Spleen (tissue), 11 donors: Measurements from ENCODE around the gene EXD3. TPM values are rescaled to one million over a fixed set of nuclear protein-coding genes. Genes with fewer than 3 reads are reported as not detected.

Source experiments
- DNase-seq: peaks from one replicate; pipeline ENCODE4 v3.0.0-alpha.2; 2020
- H3K27ac ChIP-seq, 8 donors: fragments of 200-600 bp; sonication (generic) in 7 of 8; 1 replicate in 4 of 8; 2 replicates in 4 of 8; pipeline versions ENCODE4 v1.5.0 to v1.8.0; 2016 to 2021; ENCODE audit warnings: inconsistent platforms in 4 of 8, mild to moderate bottlenecking in 4 of 8, moderate library complexity in 1 of 8
- H3K27me3 ChIP-seq, 7 donors: fragments of 200-600 bp; sonication (generic) in 6 of 7; replicated peaks in 1 of 7; 1 replicate in 4 of 7; 2 replicates in 3 of 7; pipeline versions ENCODE4 v1.5.0 to v1.8.0; 2016 to 2021; ENCODE audit warnings: inconsistent platforms in 3 of 7, mild to moderate bottlenecking in 1 of 7
- H3K36me3 ChIP-seq, 6 donors: fragments of 200-600 bp; sonication (generic) in 5 of 6; 1 replicate in 4 of 6; 2 replicates in 2 of 6; pipeline versions ENCODE4 v1.5.0 to v1.8.0; 2016 to 2021; ENCODE audit warnings: inconsistent platforms in 2 of 6
- H3K4me1 ChIP-seq, 6 donors: fragments of 200-600 bp; sonication (generic) in 5 of 6; 1 replicate in 3 of 6; 2 replicates in 3 of 6; pipeline versions ENCODE4 v1.5.0 to v1.8.0; 2016 to 2021; ENCODE audit warnings: inconsistent platforms in 3 of 6
- H3K4me3 ChIP-seq, 8 donors: fragments of 200-600 bp; sonication (generic) in 7 of 8; 1 replicate in 4 of 8; 2 replicates in 4 of 8; pipeline versions ENCODE4 v1.5.0 to v1.8.0; 2016 to 2021; ENCODE audit warnings: inconsistent platforms in 4 of 8, mild to moderate bottlenecking in 4 of 8, moderate library complexity in 2 of 8
- H3K9me3 ChIP-seq, 8 donors: fragments of 200-600 bp; sonication (generic) in 7 of 8; 1 replicate in 4 of 8; 2 replicates in 4 of 8; pipeline versions ENCODE4 v1.5.0 to v1.8.0; 2016 to 2021; ENCODE audit warnings: inconsistent platforms in 4 of 8
- POLR2A ChIP-seq, 3 donors: fragments of 450-650 bp; IDR thresholded peaks; one replicate each; pipeline ENCODE4 v1.5.1; 2017; ENCODE audit warnings: antibody characterized with exemption in 3 of 3, mild to moderate bottlenecking in 1 of 3
- POLR2AphosphoS5 ChIP-seq, 3 donors: sonication (generic); formaldehyde crosslinking; IDR thresholded peaks; one replicate each; pipeline ENCODE4 v1.5.1; 2017; ENCODE audit warnings: antibody characterized with exemption in 3 of 3
- WGBS, 5 donors: extraction: QIAGEN DNeasy Blood & Tissue Kit in 3 of 5; methylation state at CpG; one replicate each; pipeline versions ENCODE4 v1.1.5 to v1.1.7; 2013 to 2018; 5-methylcytosine and 5-hydroxymethylcytosine counted together
- intact Hi-C: fragments of 100-400 bp; cut with DNase I; formaldehyde crosslinking; loops from one replicate; pipeline ENCODE4 v1.15.0; 2023; ENCODE audit warnings: low total_unique reads
- polyA plus RNA-seq, 3 donors: library from polyadenylated mRNA; stranded (reverse); fragments of 200-250 nt; gene quantifications; one replicate each; pipeline ENCODE4 v1.2.1, GENCODE V29; 2013
- total RNA-seq, 7 donors: library from RNA; depleted of rRNA in 3 of 7; stranded (reverse); fragments of >200 nt in 3 of 7; fragmentation: NEBNext Ultra II Directional in 4 of 7; extraction: Animal tissue kit (Norgen Biotek cat#: 25700) in 4 of 7; gene quantifications; one replicate each; pipeline versions ENCODE4 v1.1.0 to v1.2.1, GENCODE V29; 2016 to 2021
- TF ChIP-seq, protein P1 (sequence below), 11 experiments: fragments of 200-600 bp in 7 of 11; fragments of 450-650 bp in 4 of 11; sonication (generic) in 4 of 11; IDR thresholded peaks in 8 of 11; conservative IDR thresholded peaks in 3 of 11; 1 replicate in 7 of 11; 2 replicates in 4 of 11; pipeline versions ENCODE4 v1.4.0 to v1.8.0; 2016 to 2021; ENCODE audit warnings: antibody characterized with exemption in 11 of 11, inconsistent platforms in 4 of 11, mild to moderate bottlenecking in 1 of 11
- donor health status: healthy with polysubstance abuse.
- donor health status: DM: no; HTN: no; CAD: no; lungs with moderate emphysema.
- donor health status: DM: no; HTN: no; CAD: no.
- donor health status: Bipolar disorder and iron deficiency.
- donor health status: healthy.
- donor health status: DM: no; HTN: no; CAD: no.
- donor health status: DM: yes; HTN: yes; CAD: no.

EXD3 gene
- total and polyA plus RNA-seq, 10 donors, result 14.5 to 62.3 (median 36.3) TPM

DNA sequence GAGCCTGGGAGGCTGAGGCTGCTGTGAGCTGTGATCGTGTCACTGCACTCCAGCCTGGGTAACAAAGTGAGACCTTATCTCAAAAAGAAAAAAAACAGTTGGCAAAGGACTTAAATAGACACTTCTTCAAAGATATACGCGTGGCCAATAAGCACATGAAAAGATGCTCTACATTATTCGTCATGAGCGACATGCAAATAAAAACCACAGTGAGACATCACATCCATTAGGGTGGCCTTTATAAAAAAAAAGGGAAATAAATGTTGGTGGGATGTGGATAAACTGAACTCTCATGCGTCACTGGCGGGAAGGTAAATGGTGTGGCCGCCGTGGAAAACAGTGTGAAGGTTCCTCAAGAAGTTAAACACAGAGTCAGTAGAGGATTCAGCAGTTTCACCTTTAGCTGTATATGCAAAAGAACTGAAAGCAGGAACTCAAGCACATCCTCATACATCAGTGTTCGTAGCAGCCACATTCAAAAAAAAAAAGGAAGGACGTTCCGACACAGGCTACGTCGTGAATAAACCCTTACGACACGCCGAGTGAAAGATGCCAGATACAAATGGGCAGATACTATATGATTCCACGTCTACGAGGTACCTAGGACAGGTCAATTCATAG lies 96.4 kb downstream of the EXD3 start:
- intact Hi-C loops, result no loop called here
- Histone ChIP-seq H3K4me1 (peaks cover 0 to 24% (median 9%) of the 10 kb centered on the region in 6 donors), H3K27ac (peak overlapping the region in 4 of 8 donors; percentile 35 to 70 (median 52)), H3K36me3 (no peaks in the 10 kb centered on the region), H3K27me3 (peaks cover 0 to 21% (median 0%) of the 10 kb centered on the region in 7 donors), H3K4me3 (peak overlapping the region in 1 of 8 donors; percentile 35), H3K9me3 (peaks cover 0 to 7% (median 0%) of the 10 kb centered on the region in 8 donors)
- WGBS, 5 donors, result 31 to 57% (median 39%) methylated on average over 19 of the region's 19 CpGs
- DNase-seq, result peak; percentile 61
- TF ChIP-seq POLR2A (IDR thresholded peaks at IDR 0.05) (no peak), POLR2AphosphoS5 (IDR thresholded peaks at IDR 0.05) (peak in 1 of 3 donors; percentile 30)
- TF ChIP-seq, protein P1, sequence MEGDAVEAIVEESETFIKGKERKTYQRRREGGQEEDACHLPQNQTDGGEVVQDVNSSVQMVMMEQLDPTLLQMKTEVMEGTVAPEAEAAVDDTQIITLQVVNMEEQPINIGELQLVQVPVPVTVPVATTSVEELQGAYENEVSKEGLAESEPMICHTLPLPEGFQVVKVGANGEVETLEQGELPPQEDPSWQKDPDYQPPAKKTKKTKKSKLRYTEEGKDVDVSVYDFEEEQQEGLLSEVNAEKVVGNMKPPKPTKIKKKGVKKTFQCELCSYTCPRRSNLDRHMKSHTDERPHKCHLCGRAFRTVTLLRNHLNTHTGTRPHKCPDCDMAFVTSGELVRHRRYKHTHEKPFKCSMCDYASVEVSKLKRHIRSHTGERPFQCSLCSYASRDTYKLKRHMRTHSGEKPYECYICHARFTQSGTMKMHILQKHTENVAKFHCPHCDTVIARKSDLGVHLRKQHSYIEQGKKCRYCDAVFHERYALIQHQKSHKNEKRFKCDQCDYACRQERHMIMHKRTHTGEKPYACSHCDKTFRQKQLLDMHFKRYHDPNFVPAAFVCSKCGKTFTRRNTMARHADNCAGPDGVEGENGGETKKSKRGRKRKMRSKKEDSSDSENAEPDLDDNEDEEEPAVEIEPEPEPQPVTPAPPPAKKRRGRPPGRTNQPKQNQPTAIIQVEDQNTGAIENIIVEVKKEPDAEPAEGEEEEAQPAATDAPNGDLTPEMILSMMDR (IDR thresholded peaks at IDR 0.05 in 8 of 11, conservative IDR thresholded peaks at IDR 0.05 in 3 of 11), result no peak

- peaks cover 0 to 21% (median 0%) of the 10 kb centered on the region in 7 donors for H3K27me3 ChIP-seq
- H3K4me1 ChIP-seq, result peaks cover 2 to 31% (median 16%) of the 10 kb centered on the region in 6 donors
- H3K36me3 ChIP-seq, result no peaks in the 10 kb centered on the region
- intact Hi-C loops, result no loop called here
- peak; percentile 58 for DNase-seq
- WGBS, 5 donors, result 90 to 93% (median 92%) methylated on average over 12 of the region's 12 CpGs
- TF ChIP-seq POLR2AphosphoS5 (IDR thresholded peaks at IDR 0.05) (no peak), POLR2A (IDR thresholded peaks at IDR 0.05) (no peak)
- TF ChIP-seq, protein P1 (IDR thresholded peaks at IDR 0.05 in 8 of 11, conservative IDR thresholded peaks at IDR 0.05 in 3 of 11), result no peak
- H3K27ac ChIP-seq, result peak overlapping the region in 3 of 8 donors; percentile 35 to 70 (median 60)
- H3K4me3 ChIP-seq, result no peak overlapping the region
- H3K9me3 ChIP-seq, result peaks cover 0 to 7% (median 0%) of the 10 kb centered on the region in 8 donors
Observed at GRCh38 chr9:137325799-137326198, 97.2 kb downstream of the EXD3 start.

DNA sequence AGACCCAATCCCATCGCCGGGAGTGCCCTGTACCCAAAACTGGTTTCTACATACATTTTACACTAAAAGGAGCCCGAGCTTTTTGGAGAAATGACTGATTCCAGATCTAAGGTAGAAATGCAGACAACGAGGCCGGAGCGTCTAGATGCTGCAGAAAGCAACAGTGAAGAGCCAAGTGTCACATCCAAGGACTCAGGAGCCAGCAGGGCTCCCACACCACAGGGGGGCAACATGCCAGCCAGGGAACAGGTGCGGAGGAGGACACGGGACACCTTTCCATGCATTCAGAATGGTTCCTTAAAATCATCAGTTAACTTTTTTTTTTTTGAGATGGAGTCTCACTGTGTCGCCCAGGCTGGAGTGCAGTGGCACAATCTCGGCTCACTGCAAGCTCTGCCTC lies 97.8 kb downstream of the EXD3 start:
- H3K36me3 ChIP-seq, result no peaks in the 10 kb centered on the region
- H3K27ac ChIP-seq, result no peak overlapping the region
- H3K9me3 ChIP-seq, result peaks cover 0 to 7% (median 0%) of the 10 kb centered on the region in 8 donors
- no peak overlapping the region for H3K4me3 ChIP-seq
- 86 to 97% (median 93%) methylated on average over 10 of the region's 10 CpGs for WGBS, 5 donors
- intact Hi-C loops, result no loop called here
- peaks cover 9 to 38% (median 23%) of the 10 kb centered on the region in 6 donors for H3K4me1 ChIP-seq
- peaks cover 0 to 21% (median 0%) of the 10 kb centered on the region in 7 donors for H3K27me3 ChIP-seq
- TF ChIP-seq, protein P1 (IDR thresholded peaks at IDR 0.05 in 8 of 11, conservative IDR thresholded peaks at IDR 0.05 in 3 of 11), result no peak
- TF ChIP-seq POLR2AphosphoS5 (IDR thresholded peaks at IDR 0.05) (no peak), POLR2A (IDR thresholded peaks at IDR 0.05) (no peak)
- DNase-seq, result peak; percentile 62

DNA sequence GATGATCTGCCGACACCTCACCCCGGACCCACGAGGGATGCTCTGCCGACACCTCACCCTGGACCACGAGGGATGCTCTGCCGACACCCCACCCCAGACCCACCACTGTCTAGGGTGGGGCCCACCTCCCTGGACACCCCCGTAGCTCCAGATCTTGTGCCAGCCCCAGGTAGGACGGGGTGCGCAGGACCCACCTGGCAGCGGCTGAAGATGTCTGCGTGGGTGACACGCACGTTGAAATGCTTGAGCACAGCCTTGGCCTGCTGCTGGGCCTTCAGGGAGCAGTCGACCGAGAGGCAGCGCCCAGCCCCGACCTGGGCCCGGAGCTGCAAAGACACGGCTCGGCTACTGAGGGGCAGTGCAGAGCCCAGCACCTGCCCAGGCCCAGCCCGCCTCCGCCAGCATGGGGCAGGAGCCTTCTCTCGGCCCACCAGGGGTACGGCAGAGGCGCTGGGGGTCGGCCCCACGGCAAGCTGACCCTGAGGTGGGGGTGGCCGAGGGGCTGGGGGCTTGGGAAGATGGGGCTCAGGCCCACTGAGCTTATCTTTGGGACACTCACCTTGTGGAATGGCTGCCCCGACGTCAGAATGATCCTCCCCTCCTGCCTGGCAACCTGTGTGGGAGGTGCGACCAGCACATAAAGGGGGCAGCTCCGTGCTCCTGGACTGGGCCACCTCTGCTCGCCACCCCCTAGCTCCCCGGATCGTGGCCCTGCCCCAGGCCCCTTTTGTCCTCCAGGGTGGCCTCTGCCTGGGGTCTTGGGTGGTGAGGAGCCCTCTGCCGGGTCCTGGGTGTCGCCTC lies 99.2 kb downstream of the EXD3 start:
- intact Hi-C loops, result no loop called here
- WGBS, 5 donors, result 93 to 98% (median 95%) methylated on average over 7 to 37 of the region's 37 CpGs
- peak; percentile 74 for DNase-seq
- Histone ChIP-seq H3K4me1 (peaks cover 20 to 52% (median 33%) of the 10 kb centered on the region in 6 donors), H3K36me3 (no peaks in the 10 kb centered on the region), H3K27ac (no peak overlapping the region), H3K27me3 (peaks cover 0 to 21% (median 0%) of the 10 kb centered on the region in 7 donors), H3K9me3 (peaks cover 0 to 7% (median 0%) of the 10 kb centered on the region in 8 donors), H3K4me3 (no peak overlapping the region)
- peak in 1 of 3 donors; percentile 10 for TF ChIP-seq POLR2AphosphoS5 (IDR thresholded peaks at IDR 0.05)
- no peak for TF ChIP-seq POLR2A (IDR thresholded peaks at IDR 0.05)
